ENCODE data around the gene MRPL9.
"Not testable (repeated sequence)": the region's sequence is repeated elsewhere in the genome, so short reads cannot be mapped to it uniquely, and the experiment has no call there.

The MRPL9 gene

DNA sequence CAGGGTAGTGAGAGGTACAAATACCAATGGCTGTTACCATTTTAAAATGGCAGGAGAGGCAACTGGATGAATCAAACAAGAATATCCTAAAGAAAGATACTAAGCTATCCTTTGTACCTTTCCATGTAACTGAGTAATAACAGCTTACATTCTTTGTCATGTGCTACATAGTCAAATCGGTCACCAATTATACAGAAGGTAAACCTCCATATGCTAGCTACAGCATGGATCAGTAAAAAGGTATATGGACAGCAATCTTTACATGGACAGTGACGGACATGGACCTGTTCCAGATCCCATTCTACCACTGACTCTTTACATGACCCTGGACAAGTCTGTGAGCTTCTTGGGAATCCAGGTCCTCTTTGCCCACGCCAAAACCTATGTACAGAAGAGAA is 13.4 kb upstream of the MRPL9 start:
- Histone ChIP-seq H3K27me3 (ENCODE audit: low read depth) (no peaks in the 10 kb centered on the region), H3K9me3 (no peaks in the 10 kb centered on the region), H3K4me3 (no peak overlapping the region), H3K36me3 (replicated peaks) (peaks cover 5% of the 10 kb centered on the region; the same call in 1 of the 2 replicates), H3K4me1 (no peaks in the 10 kb centered on the region)
- in situ Hi-C loops (cut with MboI; ENCODE audit: low sequenced_read_pairs), result no loop called here
- DNase-seq (ENCODE audit: low spot score in 2 of 2), result no peak

GRCh38 chr1:151775894-151776664 is 12.8 kb upstream of the MRPL9 start:
- no peaks in the 10 kb centered on the region for H3K9me3 ChIP-seq
- in situ Hi-C loops (cut with MboI; ENCODE audit: low sequenced_read_pairs), result no loop called here
- H3K4me3 ChIP-seq, result no peak overlapping the region
- no peaks in the 10 kb centered on the region for H3K4me1 ChIP-seq
- no peaks in the 10 kb centered on the region for H3K27me3 ChIP-seq (ENCODE audit: low read depth)
- H3K36me3 ChIP-seq (replicated peaks), result peaks cover 5% of the 10 kb centered on the region; the same call in 1 of the 2 replicates
- DNase-seq (ENCODE audit: low spot score in 2 of 2), result no peak

DNA sequence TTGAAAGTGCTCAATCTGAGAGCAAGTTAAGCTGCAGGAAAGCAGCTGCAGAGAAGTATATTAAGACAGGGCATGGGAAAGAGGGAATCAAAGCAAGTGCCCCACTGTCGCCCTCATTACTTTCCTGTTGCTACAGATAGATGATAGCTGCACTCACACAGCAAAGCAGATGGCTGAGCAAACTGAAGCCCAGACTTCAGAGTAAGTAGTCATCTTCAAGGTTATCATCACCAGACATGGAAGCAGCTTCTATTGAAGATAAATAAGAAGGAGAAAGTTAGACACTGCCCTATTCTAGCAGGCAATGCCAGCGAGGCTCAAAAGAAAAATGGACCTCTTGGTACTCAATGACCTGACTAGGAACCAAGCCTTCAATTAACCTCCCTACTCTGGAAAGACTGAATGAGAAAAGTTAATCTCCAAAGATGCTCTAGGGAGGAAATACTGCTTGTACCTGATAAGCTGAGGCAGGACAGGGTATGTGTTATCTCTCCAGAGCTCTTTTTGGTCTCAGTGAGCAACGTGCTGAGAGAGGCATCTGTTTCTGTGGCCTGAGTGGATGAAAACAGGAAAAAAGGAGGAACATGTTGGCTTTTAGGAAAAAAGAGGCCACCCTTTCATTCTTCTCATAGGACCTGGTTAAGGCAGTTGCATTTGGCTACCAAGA is 11.1 kb upstream of the MRPL9 start:
- in situ Hi-C loops (cut with MboI; ENCODE audit: low sequenced_read_pairs), result no loop called here

DNA sequence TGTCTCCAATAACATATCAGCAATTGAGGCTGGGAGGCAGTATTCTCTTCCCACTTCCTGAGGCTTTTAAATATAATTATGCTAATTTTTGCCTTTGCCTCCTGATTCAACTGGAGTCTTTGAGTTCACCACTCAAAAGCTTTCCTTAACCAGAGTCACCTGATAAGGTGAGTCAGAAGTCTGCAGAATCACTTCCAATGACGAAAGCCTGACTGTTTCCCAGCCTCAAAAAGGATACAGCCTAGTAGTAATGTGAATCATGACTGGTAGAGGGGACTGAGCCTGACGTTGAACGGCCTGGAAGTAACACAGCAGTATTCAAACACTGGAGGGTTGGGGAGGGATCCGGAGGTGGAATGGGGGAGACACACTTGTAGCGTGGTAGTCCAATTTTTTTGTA is 10.4 kb upstream of the MRPL9 start:
- no peaks in the 10 kb centered on the region for H3K27me3 ChIP-seq (ENCODE audit: low read depth)
- in situ Hi-C loops (cut with MboI; ENCODE audit: low sequenced_read_pairs), result no loop called here
- H3K4me3 ChIP-seq, result no peak overlapping the region
- no peaks in the 10 kb centered on the region for H3K4me1 ChIP-seq
- H3K9me3 ChIP-seq, result no peaks in the 10 kb centered on the region
- peaks cover 5% of the 10 kb centered on the region; the same call in 1 of the 2 replicates for H3K36me3 ChIP-seq (replicated peaks)
- DNase-seq (ENCODE audit: low spot score in 2 of 2), result no peak

More for the DNA sequence above, 11.1 kb upstream of the MRPL9 start:
- peaks cover 5% of the 10 kb centered on the region; the same call in 1 of the 2 replicates for H3K36me3 ChIP-seq (replicated peaks)
- no peak overlapping the region for H3K4me3 ChIP-seq
- no peak for DNase-seq (ENCODE audit: low spot score in 2 of 2)
- H3K27me3 ChIP-seq (ENCODE audit: low read depth), result no peaks in the 10 kb centered on the region
- no peaks in the 10 kb centered on the region for H3K9me3 ChIP-seq
- no peaks in the 10 kb centered on the region for H3K4me1 ChIP-seq

GRCh38 chr1:151769270-151769669 is 6.0 kb upstream of the MRPL9 start:
- H3K27me3 ChIP-seq (ENCODE audit: low read depth); DNase-seq (ENCODE audit: low spot score in 2 of 2); H3K4me1 ChIP-seq; H3K9me3 ChIP-seq; H3K4me3 ChIP-seq; H3K36me3 ChIP-seq (replicated peaks); in situ Hi-C loops (cut with MboI; ENCODE audit: low sequenced_read_pairs): not testable (repeated sequence)

GRCh38 chr1:151768351-151769066 is 5.2 kb upstream of the MRPL9 start:
- in situ Hi-C loops (cut with MboI; ENCODE audit: low sequenced_read_pairs); H3K36me3 ChIP-seq (replicated peaks); H3K4me3 ChIP-seq; DNase-seq (ENCODE audit: low spot score in 2 of 2); H3K9me3 ChIP-seq; H3K4me1 ChIP-seq; H3K27me3 ChIP-seq (ENCODE audit: low read depth): not testable (repeated sequence)

DNA sequence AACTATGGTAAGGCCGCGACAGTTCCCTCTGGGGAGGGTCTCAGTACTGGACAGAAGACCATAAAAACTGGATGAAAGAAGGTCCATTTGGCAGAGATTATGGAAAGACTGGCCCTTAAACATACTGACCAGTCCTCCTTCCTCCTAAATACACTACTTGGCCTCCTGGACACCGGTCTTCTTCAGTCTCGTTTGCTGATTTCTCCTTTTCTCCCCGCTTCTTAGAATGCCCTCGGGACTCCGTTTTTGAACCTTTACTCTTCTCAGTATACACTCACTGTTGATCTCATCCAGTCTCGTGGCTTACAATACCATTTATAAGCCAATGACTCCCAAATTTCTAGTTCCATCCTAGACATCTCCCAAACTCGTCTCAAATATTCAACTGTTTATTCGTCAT is 694 bp upstream of the MRPL9 start:
- no peaks in the 10 kb centered on the region for H3K9me3 ChIP-seq
- peaks cover 8% of the 10 kb centered on the region for H3K4me1 ChIP-seq
- H3K27me3 ChIP-seq (ENCODE audit: low read depth), result no peaks in the 10 kb centered on the region
- peaks cover 27% of the 10 kb centered on the region for H3K36me3 ChIP-seq (replicated peaks)
- H3K4me3 ChIP-seq, result peak overlapping the region; percentile 93
- in situ Hi-C loops (cut with MboI; ENCODE audit: low sequenced_read_pairs), result no loop called here
- no peak for DNase-seq (ENCODE audit: low spot score in 2 of 2)

- Histone ChIP-seq H3K36me3 (replicated peaks) (peaks cover 37% of the 10 kb centered on the region), H3K4me3 (no peak overlapping the region), H3K27me3 (ENCODE audit: low read depth) (no peaks in the 10 kb centered on the region), H3K9me3 (no peaks in the 10 kb centered on the region), H3K4me1 (peaks cover 8% of the 10 kb centered on the region)
- DNase-seq (ENCODE audit: low spot score in 2 of 2), result no peak
- in situ Hi-C loops (cut with MboI; ENCODE audit: low sequenced_read_pairs), result no loop called here
These were observed 2.5 kb downstream of the MRPL9 start for GRCh38 chr1:151760597-151761385.

DNA sequence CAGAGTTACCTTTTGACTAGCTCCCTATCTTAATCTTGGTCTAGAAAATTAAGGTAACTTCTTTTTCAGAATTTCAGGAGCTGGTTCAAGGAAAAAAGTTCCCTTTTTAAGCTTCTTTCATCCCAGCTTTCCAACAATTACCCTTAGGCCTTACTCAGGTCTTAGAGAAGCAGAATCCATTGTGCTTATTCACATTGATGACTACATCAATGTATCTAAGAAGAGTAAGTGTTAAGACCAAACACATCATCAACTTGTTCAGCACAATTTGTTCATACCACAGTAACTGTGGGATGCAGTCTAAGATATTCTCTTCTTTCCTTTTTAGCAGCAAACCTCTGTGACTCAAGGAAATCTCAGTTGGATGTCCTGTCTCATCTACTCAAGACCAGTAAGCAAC is 4.1 kb downstream of the MRPL9 start:
- Histone ChIP-seq H3K27me3 (ENCODE audit: low read depth) (no peaks in the 10 kb centered on the region), H3K4me1 (peaks cover 8% of the 10 kb centered on the region), H3K36me3 (replicated peaks) (peaks cover 37% of the 10 kb centered on the region), H3K9me3 (no peaks in the 10 kb centered on the region), H3K4me3 (no peak overlapping the region)
- in situ Hi-C loops (cut with MboI; ENCODE audit: low sequenced_read_pairs), result no loop called here
- no peak for DNase-seq (ENCODE audit: low spot score in 2 of 2)

DNA sequence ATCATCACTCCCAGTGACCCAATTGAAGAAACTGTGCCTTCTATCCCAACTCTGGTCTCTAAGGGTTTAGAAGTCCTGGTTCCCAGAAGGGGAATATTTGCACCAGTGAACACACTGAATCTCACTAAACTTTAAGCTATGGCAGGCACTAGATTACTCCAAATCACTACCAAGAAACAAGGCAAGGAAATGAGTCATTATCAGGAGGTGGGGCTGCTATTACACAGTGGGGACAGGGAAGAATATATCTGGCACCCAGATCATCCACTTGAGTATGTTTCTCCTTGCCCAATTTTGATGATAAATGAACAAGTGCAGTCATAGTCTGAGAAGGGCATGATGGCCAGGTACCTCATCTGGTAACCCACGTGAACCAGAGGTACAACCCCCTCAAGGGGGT is 7.0 kb downstream of the MRPL9 start:
- Histone ChIP-seq H3K36me3 (replicated peaks) (peaks cover 28% of the 10 kb centered on the region), H3K4me3 (no peak overlapping the region), H3K4me1 (no peaks in the 10 kb centered on the region), H3K9me3 (no peaks in the 10 kb centered on the region), H3K27me3 (ENCODE audit: low read depth) (no peaks in the 10 kb centered on the region)
- DNase-seq (ENCODE audit: low spot score in 2 of 2), result no peak
- in situ Hi-C loops (cut with MboI; ENCODE audit: low sequenced_read_pairs), result no loop called here

DNA sequence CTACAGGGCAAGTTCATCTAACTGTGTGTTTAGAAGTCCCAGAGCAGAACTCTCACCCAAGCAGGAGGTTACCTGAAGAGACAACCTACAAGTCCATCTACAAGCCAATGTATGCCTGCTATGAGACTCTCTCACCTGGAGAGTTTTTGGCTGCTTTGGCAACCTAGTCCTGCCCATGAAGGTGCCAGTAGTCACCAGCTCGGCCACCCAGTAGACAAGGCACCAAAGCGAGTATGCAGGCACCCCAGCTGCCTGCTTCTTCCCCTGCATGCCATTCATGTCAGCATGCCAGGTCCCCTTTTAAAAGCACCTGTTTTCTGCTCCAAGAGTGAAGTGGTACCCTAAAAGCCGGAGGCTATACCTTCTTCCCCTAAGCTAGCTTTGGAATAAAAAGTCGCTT is 21.8 kb downstream of the MRPL9 start:
- Histone ChIP-seq H3K27me3 (ENCODE audit: low read depth) (peaks cover 4% of the 10 kb centered on the region; the same call in 1 of the 2 replicates), H3K4me3 (no peak overlapping the region), H3K4me1 (no peaks in the 10 kb centered on the region), H3K36me3 (replicated peaks) (no peaks in the 10 kb centered on the region), H3K9me3 (peaks cover 8% of the 10 kb centered on the region; the same call in 1 of the 2 replicates)
- DNase-seq (ENCODE audit: low spot score in 2 of 2), result no peak
- in situ Hi-C loops (cut with MboI; ENCODE audit: low sequenced_read_pairs), result no loop called here

DNA sequence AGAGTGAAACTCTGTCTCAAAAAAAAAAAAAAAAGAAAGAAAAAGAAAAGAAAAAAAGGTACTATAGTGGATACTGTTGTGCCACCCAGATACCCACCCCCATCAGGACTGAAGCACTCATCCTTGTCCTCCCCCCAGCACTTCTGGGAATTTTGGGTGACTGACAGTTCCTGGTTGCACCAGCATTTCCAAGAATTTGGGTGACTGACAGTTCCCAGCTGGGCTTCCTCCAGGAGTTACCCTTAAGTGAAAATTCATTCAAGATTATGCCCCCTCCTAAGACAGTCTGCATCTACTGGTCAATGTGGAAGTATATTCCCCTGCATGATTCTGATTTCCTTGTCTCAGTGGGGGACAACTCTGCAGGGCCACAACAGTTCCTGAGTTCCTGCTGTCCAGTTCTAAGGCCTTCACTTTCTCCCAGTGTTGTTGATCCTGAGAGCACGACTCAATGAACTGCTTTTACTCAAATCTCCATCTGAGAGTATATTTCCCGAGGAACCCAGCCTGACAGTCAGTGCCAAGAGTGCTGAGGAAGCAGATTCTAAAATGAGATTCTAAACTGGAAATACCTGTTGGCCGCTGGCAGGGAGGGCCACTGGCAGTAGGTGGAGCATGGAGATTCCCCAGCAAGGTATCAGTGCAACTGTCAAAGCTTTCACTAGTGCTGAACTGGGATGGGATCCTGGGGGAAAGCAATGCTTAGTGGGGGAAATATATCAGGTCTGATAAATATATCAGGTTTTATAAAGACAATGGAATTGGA is 23.5 kb downstream of the MRPL9 start:
- Histone ChIP-seq H3K4me3 (no peak overlapping the region), H3K4me1 (no peaks in the 10 kb centered on the region), H3K9me3 (peaks cover 8% of the 10 kb centered on the region; the same call in 1 of the 2 replicates), H3K27me3 (ENCODE audit: low read depth) (peaks cover 4% of the 10 kb centered on the region; the same call in 1 of the 2 replicates), H3K36me3 (replicated peaks) (no peaks in the 10 kb centered on the region)
- no peak for DNase-seq (ENCODE audit: low spot score in 2 of 2)
- in situ Hi-C loops (cut with MboI; ENCODE audit: low sequenced_read_pairs), result no loop called here

GRCh38 chr1:151737479-151737878 is 25.8 kb downstream of the MRPL9 start:
- H3K36me3 ChIP-seq (replicated peaks), result no peaks in the 10 kb centered on the region
- in situ Hi-C loops (cut with MboI; ENCODE audit: low sequenced_read_pairs), result no loop called here
- no peak for DNase-seq (ENCODE audit: low spot score in 2 of 2)
- no peaks in the 10 kb centered on the region for H3K27me3 ChIP-seq (ENCODE audit: low read depth)
- peaks cover 8% of the 10 kb centered on the region; the same call in 1 of the 2 replicates for H3K9me3 ChIP-seq
- no peak overlapping the region for H3K4me3 ChIP-seq
- H3K4me1 ChIP-seq, result no peaks in the 10 kb centered on the region

All from HAP-1 (cell line).